Retinal pigment epithelial cell (primary cell): Measurements from ENCODE around the gene DCC.

ENCODE experiments used
- DNase-seq: peaks from one replicate; pipeline ENCODE4 v3.0.0-alpha.2; 2010; ENCODE audit warnings: low read depth
- H3K4me3 ChIP-seq: 2 replicates; pipeline ENCODE4 v1.5.1; 2011; ENCODE audit warnings: mild to moderate bottlenecking, low read length, control low read depth, moderate library complexity
- TF ChIP-seq, protein P1 (sequence below): conservative IDR thresholded peaks from 2 replicates; pipeline ENCODE4 v1.5.1; 2011; ENCODE audit warnings: low read depth, low read length, control low read depth, inconsistent platforms

Gene DCC

DNA sequence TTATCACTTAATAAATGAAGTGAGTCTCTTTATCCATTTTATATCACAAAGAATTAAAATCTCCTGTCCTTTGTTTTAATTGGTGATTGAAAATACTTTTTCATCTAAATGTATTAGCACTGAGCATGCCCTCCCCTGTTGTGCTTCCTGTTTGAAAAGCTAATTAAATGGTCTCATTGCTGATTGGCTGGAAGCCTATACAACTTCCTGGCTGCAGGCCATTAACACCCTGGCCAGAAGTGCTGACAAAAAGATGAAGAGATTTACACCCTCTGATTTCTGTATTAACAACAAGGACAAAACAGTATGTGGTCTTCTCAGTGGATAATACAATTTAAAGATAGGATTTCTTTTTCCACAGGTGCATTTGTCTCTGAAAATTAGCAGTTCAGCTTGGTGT lies 548.0 kb downstream of the DCC start:
- DNase-seq: no peak
- TF ChIP-seq, protein P1, sequence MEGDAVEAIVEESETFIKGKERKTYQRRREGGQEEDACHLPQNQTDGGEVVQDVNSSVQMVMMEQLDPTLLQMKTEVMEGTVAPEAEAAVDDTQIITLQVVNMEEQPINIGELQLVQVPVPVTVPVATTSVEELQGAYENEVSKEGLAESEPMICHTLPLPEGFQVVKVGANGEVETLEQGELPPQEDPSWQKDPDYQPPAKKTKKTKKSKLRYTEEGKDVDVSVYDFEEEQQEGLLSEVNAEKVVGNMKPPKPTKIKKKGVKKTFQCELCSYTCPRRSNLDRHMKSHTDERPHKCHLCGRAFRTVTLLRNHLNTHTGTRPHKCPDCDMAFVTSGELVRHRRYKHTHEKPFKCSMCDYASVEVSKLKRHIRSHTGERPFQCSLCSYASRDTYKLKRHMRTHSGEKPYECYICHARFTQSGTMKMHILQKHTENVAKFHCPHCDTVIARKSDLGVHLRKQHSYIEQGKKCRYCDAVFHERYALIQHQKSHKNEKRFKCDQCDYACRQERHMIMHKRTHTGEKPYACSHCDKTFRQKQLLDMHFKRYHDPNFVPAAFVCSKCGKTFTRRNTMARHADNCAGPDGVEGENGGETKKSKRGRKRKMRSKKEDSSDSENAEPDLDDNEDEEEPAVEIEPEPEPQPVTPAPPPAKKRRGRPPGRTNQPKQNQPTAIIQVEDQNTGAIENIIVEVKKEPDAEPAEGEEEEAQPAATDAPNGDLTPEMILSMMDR: no peak
- H3K4me3 ChIP-seq: no peak overlapping the region

DNA sequence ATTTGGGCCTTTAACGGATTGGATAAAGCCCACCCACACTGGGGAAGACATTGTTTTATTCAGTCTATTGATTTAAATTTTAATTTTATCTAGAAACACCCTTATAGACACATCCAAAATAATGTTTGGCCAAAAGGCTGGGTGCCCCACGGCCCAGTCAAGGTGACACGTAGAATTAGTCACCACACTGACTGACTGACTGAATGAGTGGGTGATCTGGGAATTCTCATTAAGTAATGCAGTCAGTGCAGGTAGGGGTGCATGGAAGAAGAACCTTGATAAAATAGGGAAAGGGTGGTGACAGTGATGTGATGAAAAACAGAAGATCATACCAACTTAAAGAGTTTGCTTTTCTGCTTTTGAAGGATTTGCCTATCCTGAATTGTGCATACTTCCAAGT lies 554.8 kb downstream of the DCC start:
- TF ChIP-seq, protein P1: no peak
- no peak for DNase-seq
- no peak overlapping the region for H3K4me3 ChIP-seq

DNA sequence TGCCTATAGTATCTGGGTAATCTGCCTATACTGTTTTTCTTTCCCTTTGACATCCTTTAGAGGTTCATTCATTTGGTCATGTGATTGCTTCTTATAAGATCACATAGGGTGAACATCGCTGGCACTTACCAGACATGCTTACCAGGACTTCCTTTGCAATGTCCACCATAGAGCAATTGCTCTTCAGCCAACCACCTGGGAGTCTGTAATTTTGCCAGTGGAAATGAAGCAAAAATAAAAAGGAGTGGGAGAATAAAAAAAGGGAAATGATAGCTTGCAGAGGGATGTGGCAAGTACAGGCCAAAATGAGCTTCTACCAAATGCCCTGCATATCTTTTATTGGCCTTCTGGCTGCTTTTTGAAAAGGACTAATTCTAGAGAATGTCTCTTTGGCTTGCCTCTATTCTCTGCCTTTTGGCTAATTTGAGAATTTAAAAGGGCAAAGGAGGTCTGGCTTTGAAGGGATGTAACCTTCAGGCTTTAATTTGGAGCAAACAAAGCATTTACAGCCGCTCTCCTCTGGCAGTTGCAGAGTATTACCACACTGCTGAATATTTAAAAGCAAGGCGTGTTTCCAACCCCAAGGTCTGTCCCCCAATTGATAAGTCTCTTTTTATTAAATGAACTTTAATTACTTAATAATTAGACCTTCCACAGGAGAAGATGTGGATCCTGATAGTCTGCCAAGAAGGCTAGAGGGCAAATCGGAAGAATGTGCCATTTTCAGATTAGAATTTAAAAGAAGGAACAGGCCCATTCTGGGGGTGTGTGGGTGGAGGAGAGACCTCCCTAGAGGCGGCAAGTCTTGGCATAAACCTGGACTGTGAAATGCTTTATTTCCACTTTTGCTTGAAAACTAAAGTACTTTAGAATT lies 557.9 kb downstream of the DCC start:
- H3K4me3 ChIP-seq: no peak overlapping the region
- no peak for DNase-seq
- TF ChIP-seq, protein P1: no peak

DNA sequence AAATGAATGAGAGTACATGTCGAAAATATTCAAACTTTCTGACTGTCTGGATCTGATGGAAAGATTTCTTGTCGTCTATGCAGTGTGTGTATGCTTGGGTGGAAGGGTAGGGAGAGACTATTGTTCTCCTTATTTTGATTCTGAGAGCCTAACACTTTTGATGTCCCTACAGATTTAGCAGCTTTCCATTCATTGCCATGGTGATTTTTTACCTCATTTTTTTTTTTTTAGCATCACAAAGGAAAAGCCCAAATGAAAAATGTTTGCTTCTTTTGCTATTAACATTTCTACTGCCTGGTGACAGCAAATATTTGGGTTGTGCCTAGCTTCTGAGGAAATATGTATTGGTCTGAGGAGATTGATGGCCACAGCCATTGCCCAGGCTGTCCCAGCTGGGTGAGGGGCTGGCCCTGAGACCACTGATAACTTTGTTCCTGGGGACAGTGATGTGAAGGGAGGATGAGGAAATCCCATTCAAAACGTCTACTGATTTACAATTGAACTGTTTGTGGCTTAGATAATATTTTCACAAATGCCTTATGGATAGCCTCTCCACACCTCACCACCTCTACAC lies 558.6 kb downstream of the DCC start:
- TF ChIP-seq, protein P1: no peak
- no peak overlapping the region for H3K4me3 ChIP-seq
- no peak for DNase-seq

DNA sequence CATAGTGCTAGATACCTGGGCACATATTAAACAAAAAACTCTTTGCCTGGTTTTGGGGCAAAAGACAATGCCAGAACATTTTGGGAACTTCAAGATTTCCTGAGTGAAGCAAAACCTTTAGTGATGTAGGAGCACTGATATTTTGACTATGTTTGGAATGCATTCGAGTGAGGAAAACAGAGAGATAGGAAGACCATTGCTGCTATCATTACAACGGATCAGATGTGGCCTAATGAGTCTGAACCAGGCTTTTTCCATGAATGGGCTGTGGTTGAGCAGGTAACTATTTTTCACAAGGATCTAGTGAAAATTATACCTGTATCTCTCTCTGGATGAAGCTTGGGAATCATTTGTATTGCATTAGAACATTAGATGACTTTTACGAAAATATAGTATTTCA lies 562.2 kb downstream of the DCC start:
- H3K4me3 ChIP-seq: no peak overlapping the region
- TF ChIP-seq, protein P1: no peak
- no peak for DNase-seq

DNA sequence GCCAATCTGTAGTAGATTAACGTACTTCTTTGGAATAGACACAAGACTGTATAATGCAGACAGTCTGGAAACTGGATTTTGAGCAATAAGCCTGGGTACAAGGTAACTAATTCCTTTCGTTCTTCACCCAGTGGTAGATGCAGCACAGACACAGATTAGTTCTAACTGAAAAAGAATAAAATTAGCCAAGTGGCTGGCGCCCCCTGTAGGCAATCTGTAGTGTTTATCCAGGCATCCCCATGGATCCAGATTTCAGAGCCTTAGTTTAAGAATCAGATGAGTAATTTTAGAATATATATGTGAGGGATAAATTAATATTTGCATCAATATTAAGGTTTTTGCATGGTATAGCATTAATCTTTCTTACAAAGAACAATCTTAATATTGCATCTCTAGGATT lies 563.9 kb downstream of the DCC start:
- no peak overlapping the region for H3K4me3 ChIP-seq
- TF ChIP-seq, protein P1: peak; percentile 47
- DNase-seq: no peak
